Kidney (tissue), 14 donors: Measurements from ENCODE around the gene MAPKAP1. TPM values are rescaled to one million over a fixed set of nuclear protein-coding genes. Genes with fewer than 3 reads are reported as not detected.

Source experiments
- DNase-seq, 5 donors: peaks; one replicate each; pipeline ENCODE4 v3.0.0-alpha.2; 2013 to 2020
- FAIRE-seq: peaks from 2 replicates; lab custom pipeline; 2012; peaks lifted over from hg19 to GRCh38; lab: Jason Lieb, UNC
- H3K27ac ChIP-seq, 2 donors: one replicate each; pipeline ENCODE4 v1.7.0; 2013; ENCODE audit warnings: low read depth in 2 of 2, low read length in 2 of 2, inconsistent platforms in 1 of 2
- H3K27me3 ChIP-seq: one replicate; pipeline ENCODE4 v1.7.1; 2013; ENCODE audit warnings: low read length, inconsistent platforms; ENCODE audit not compliant: control insufficient read depth, insufficient read depth
- H3K36me3 ChIP-seq, 3 donors: one replicate each; pipeline versions ENCODE4 v1.7.0 to v1.7.1; 2013; ENCODE audit warnings: low read length in 3 of 3, control low read depth in 1 of 3, inconsistent platforms in 1 of 3; ENCODE audit not compliant: insufficient read depth in 3 of 3, control insufficient read depth in 2 of 3
- H3K4me1 ChIP-seq, 3 donors: one replicate each; pipeline versions ENCODE4 v1.7.0 to v1.7.1; 2013; ENCODE audit warnings: low read length in 3 of 3, inconsistent platforms in 1 of 3, low read depth in 1 of 3; ENCODE audit not compliant: control insufficient read depth in 2 of 3, insufficient read depth in 2 of 3
- H3K4me3 ChIP-seq, 3 donors: one replicate each; pipeline versions ENCODE4 v1.7.0 to v1.8.1; 2013; ENCODE audit warnings: low read length in 3 of 3, control low read depth in 1 of 3, inconsistent platforms in 1 of 3
- H3K9ac ChIP-seq, 3 donors: one replicate each; pipeline versions ENCODE4 v1.7.0 to v1.7.1; 2013; ENCODE audit warnings: low read length in 3 of 3, control low read depth in 1 of 3, inconsistent platforms in 1 of 3
- H3K9me3 ChIP-seq, 3 donors: one replicate each; pipeline versions ENCODE4 v1.7.0 to v1.7.1; 2013; ENCODE audit warnings: low read length in 3 of 3, control low read depth in 1 of 3, inconsistent platforms in 1 of 3; ENCODE audit not compliant: control insufficient read depth in 2 of 3, insufficient read depth in 1 of 3
- CTCF ChIP-seq: IDR thresholded peaks from 3 replicates; pipeline ENCODE4 v1.5.1; 2012; ENCODE audit warnings: mild to moderate bottlenecking, moderate library complexity, borderline replicate concordance; ENCODE audit not compliant: insufficient read depth; ENCODE audit errors: extremely low read depth
- intact Hi-C: fragments of 100-400 bp; cut with DNase I; formaldehyde crosslinking; loops from one replicate; pipeline ENCODE4 v1.11.1; 2022
- polyA plus RNA-seq: library from polyadenylated mRNA; stranded (reverse); fragments of 350-450 nt; fragmentation: Illumina TruSeq; extraction: RNeasy Lipid Tissue Mini Kit (QIAGEN cat#74804); gene quantifications from one replicate; pipeline ENCODE4 v1.2.3, GENCODE V29; 2014; ENCODE audit warnings: low read depth, low replicate concordance; ENCODE audit not compliant: insufficient read depth
- total RNA-seq: library from RNA; stranded (reverse); fragmentation: NEBNext Ultra II Directional; extraction: Animal tissue kit (Norgen Biotek cat#: 25700); gene quantifications from one replicate; pipeline ENCODE4 v1.2.1, GENCODE V29; 2021
- donor health status: control.
- donor health status: control.
- donor health status: control.
- donor health status: control.
- donor health status: control.
- donor health status: DM: yes; HTN: yes; CAD: no.
- donor health status: Normal renal cell carcinoma (clear cell type).

MAPKAP1 gene
- total and polyA plus RNA-seq, 2 donors from 2014 or later: 70.5 to 99.4 TPM

GRCh38 chr9:125413579-125413978, 293.4 kb downstream of the MAPKAP1 start:
- intact Hi-C loops: no loop called here
- H3K4me1 ChIP-seq: peaks cover 0 to under 1% (median 0%) of the 10 kb centered on the region in 3 donors
- no peak overlapping the region for H3K27ac ChIP-seq
- TF ChIP-seq CTCF: no peak
- H3K4me3 ChIP-seq: no peak overlapping the region
- no peaks in the 10 kb centered on the region for H3K36me3 ChIP-seq
- no peak for DNase-seq
- no peak overlapping the region for H3K9ac ChIP-seq
- H3K9me3 ChIP-seq: peaks cover 0 to 1% (median 0%) of the 10 kb centered on the region in 3 donors
- no peaks in the 10 kb centered on the region for H3K27me3 ChIP-seq
- no peak for FAIRE-seq

GRCh38 chr9:125412166-125412565, 294.8 kb downstream of the MAPKAP1 start:
- Histone ChIP-seq H3K36me3 (no peaks in the 10 kb centered on the region), H3K4me1 (peaks cover 0 to 6% (median 0%) of the 10 kb centered on the region in 3 donors), H3K27ac (no peak overlapping the region), H3K27me3 (no peaks in the 10 kb centered on the region), H3K9me3 (peaks cover 0 to 1% (median 0%) of the 10 kb centered on the region in 3 donors), H3K4me3 (no peak overlapping the region), H3K9ac (no peak overlapping the region)
- intact Hi-C loops: no loop called here
- DNase-seq (no peak), FAIRE-seq (no peak)
- TF ChIP-seq CTCF: no peak

GRCh38 chr9:125411171-125411756, 295.7 kb downstream of the MAPKAP1 start:
- Histone ChIP-seq H3K27ac (no peak overlapping the region), H3K27me3 (no peaks in the 10 kb centered on the region), H3K9me3 (peaks cover 0 to 1% (median 0%) of the 10 kb centered on the region in 3 donors), H3K9ac (no peak overlapping the region), H3K36me3 (no peaks in the 10 kb centered on the region), H3K4me1 (peaks cover 0 to 6% (median 0%) of the 10 kb centered on the region in 3 donors), H3K4me3 (no peak overlapping the region)
- DNase-seq: peak in 1 of 5 donors; percentile 33
- no peak for FAIRE-seq
- intact Hi-C loops: no loop called here
- no peak for TF ChIP-seq CTCF

GRCh38 chr9:125410522-125410894, 296.5 kb downstream of the MAPKAP1 start:
- H3K27me3 ChIP-seq: no peaks in the 10 kb centered on the region
- no peaks in the 10 kb centered on the region for H3K36me3 ChIP-seq
- no peak overlapping the region for H3K4me3 ChIP-seq
- intact Hi-C loops: no loop called here
- peaks cover 0 to 6% (median 0%) of the 10 kb centered on the region in 3 donors for H3K4me1 ChIP-seq
- no peak overlapping the region for H3K9ac ChIP-seq
- DNase-seq (no peak), FAIRE-seq (no peak)
- H3K27ac ChIP-seq: no peak overlapping the region
- no peak for TF ChIP-seq CTCF
- H3K9me3 ChIP-seq: peaks cover 0 to 1% (median 0%) of the 10 kb centered on the region in 3 donors
